Activated CD4-positive, alpha-beta T cell treated with anti-CD3 and anti-CD28 coated beads, Interleukin-2, amount 50 U/mL, for 4 hours (primary cell): ENCODE data around the gene CORO2B.

Experiments used
- DNase-seq, 2 experiments: peaks; one replicate each; pipeline ENCODE4 v3.0.0-alpha.2; 2020

Gene CORO2B

GRCh38 chr15:68578980-68579935, at the start of gene CORO2B:
Gene CORO2B, plus strand, starts transcription at chr15:68578993. Its CDS starts 270 bp downstream, at chr15:68579263.
- DNase-seq: no peak

- DNase-seq: no peak
Observed at GRCh38 chr15:68531387-68532179, 47.2 kb upstream of the CORO2B start.

GRCh38 chr15:68536331-68537095, 42.3 kb upstream of the CORO2B start:
- no peak for DNase-seq

GRCh38 chr15:68537097-68537496, 41.7 kb upstream of the CORO2B start:
- no peak for DNase-seq

- no peak for DNase-seq
Observed at GRCh38 chr15:68537506-68537905, 41.3 kb upstream of the CORO2B start.

- no peak for DNase-seq
Observed at GRCh38 chr15:68538311-68538710, 40.5 kb upstream of the CORO2B start.

- no peak for DNase-seq
Observed at GRCh38 chr15:68541743-68542142, 37.0 kb upstream of the CORO2B start.

GRCh38 chr15:68542348-68542747, 36.4 kb upstream of the CORO2B start:
- DNase-seq: no peak

- no peak for DNase-seq
Observed at GRCh38 chr15:68542771-68543164, 36.0 kb upstream of the CORO2B start.

GRCh38 chr15:68543165-68544008, 35.4 kb upstream of the CORO2B start:
- no peak for DNase-seq

- no peak for DNase-seq
Observed at GRCh38 chr15:68546318-68546717, 32.5 kb upstream of the CORO2B start.

GRCh38 chr15:68548364-68548763, 30.4 kb upstream of the CORO2B start:
- DNase-seq: no peak

GRCh38 chr15:68550004-68550403, 28.8 kb upstream of the CORO2B start:
- no peak for DNase-seq

- peak; percentile 66 to 71 for DNase-seq
Observed at GRCh38 chr15:68550498-68551295, 28.1 kb upstream of the CORO2B start.

GRCh38 chr15:68551296-68551635, 27.5 kb upstream of the CORO2B start:
- DNase-seq: no peak

- DNase-seq: no peak
Observed at GRCh38 chr15:68552344-68552743, 26.4 kb upstream of the CORO2B start.

- DNase-seq: no peak
Observed at GRCh38 chr15:68552773-68553172, 26.0 kb upstream of the CORO2B start.

GRCh38 chr15:68553314-68553993, 25.3 kb upstream of the CORO2B start:
- DNase-seq: no peak

GRCh38 chr15:68553994-68554720, 24.6 kb upstream of the CORO2B start:
- peak; percentile 47 to 48 for DNase-seq
